KMS-11 (cell line): Measurements from ENCODE around the gene TCF23.

Experiments used
- H2AFZ ChIP-seq: fragments of 200-600 bp; sonication (generic); 2 replicates; pipeline ENCODE4 v1.6.1; 2016; ENCODE audit warnings: antibody characterized with exemption, mixed run types, low read depth
- H3K27ac ChIP-seq: fragments of 200-600 bp; sonication (generic); 2 replicates; pipeline ENCODE4 v1.6.1; 2016; ENCODE audit warnings: mild to moderate bottlenecking, mixed run types
- H3K27me3 ChIP-seq: fragments of 200-600 bp; sonication (generic); 2 replicates; pipeline ENCODE4 v1.6.1; 2017; ENCODE audit warnings: mild to moderate bottlenecking, low read depth, mixed run types, moderate library complexity; ENCODE audit not compliant: insufficient read depth
- H3K36me3 ChIP-seq: fragments of 200-600 bp; sonication (generic); 2 replicates; pipeline ENCODE4 v1.6.1; 2017; ENCODE audit warnings: mild to moderate bottlenecking, mixed run types; ENCODE audit not compliant: insufficient read depth
- H3K4me1 ChIP-seq: fragments of 200-600 bp; sonication (generic); 2 replicates; pipeline ENCODE4 v1.6.1; 2016; ENCODE audit warnings: mild to moderate bottlenecking, low read depth, mixed run types; ENCODE audit not compliant: poor library complexity, severe bottlenecking
- H3K4me2 ChIP-seq: fragments of 200-600 bp; sonication (generic); 2 replicates; pipeline ENCODE4 v1.7.0; 2016; ENCODE audit warnings: mild to moderate bottlenecking, mixed run types
- H3K4me3 ChIP-seq: fragments of 200-600 bp; sonication (generic); IDR thresholded peaks from 2 replicates; pipeline ENCODE4 v1.6.1; 2017; ENCODE audit warnings: low read depth, low read length, mixed read lengths; ENCODE audit not compliant: insufficient read depth
- H3K79me2 ChIP-seq: fragments of 200-600 bp; sonication (generic); 2 replicates; pipeline ENCODE4 v1.6.1; 2016; ENCODE audit warnings: low read depth, mixed run types; ENCODE audit not compliant: insufficient read depth
- H3K9ac ChIP-seq: fragments of 200-600 bp; sonication (generic); 2 replicates; pipeline ENCODE4 v1.6.1; 2016; ENCODE audit warnings: mild to moderate bottlenecking, mixed run types
- H4K20me1 ChIP-seq: fragments of 200-600 bp; sonication (generic); 2 replicates; pipeline ENCODE4 v1.6.1; 2016; ENCODE audit warnings: mild to moderate bottlenecking, mixed run types; ENCODE audit not compliant: insufficient read depth
- CTCF ChIP-seq: fragments of 200-600 bp; sonication (generic); conservative IDR thresholded peaks from 2 replicates; pipeline ENCODE4 v1.6.1; 2017; ENCODE audit warnings: low read depth, mild to moderate bottlenecking, antibody characterized with exemption, low read length, moderate library complexity, mixed read lengths

Gene TCF23

DNA sequence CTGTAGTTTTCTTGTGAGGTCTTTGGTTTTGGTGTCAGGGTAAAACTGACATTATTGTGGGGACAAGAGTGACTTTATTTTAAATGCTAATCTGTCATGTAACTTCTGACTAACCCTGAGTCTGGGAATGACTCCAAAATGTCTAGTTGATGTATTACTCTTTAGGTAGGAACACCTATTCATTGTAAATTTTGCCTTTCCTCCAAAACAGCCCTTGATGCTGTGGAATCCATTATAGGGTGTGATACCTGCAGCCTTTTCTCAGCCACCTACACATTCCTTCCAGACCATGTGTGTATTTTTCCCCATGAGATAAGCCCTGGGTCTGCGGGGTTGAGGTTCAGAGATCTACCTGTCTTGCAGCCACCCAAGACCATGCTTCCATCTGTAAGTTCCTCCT, 5.5 kb upstream of the TCF23 start:
- no peak for TF ChIP-seq CTCF

GRCh38 chr2:27145682-27146081, 3.1 kb upstream of the TCF23 start:
- no peak for TF ChIP-seq CTCF
- Histone ChIP-seq H3K4me1 (no peaks in the 10 kb centered on the region), H3K9ac (no peak overlapping the region), H2AFZ (no peak overlapping the region), H3K4me2 (no peak overlapping the region), H3K4me3 (no peak overlapping the region), H3K27me3 (no peaks in the 10 kb centered on the region), H3K36me3 (no peaks in the 10 kb centered on the region), H3K27ac (no peak overlapping the region), H4K20me1 (no peaks in the 10 kb centered on the region), H3K79me2 (no peaks in the 10 kb centered on the region)

More for the DNA sequence above, 5.5 kb upstream of the TCF23 start:
- H4K20me1 ChIP-seq = no peaks in the 10 kb centered on the region
- H3K9ac ChIP-seq = no peak overlapping the region
- H3K4me2 ChIP-seq = no peak overlapping the region
- no peaks in the 10 kb centered on the region for H3K4me1 ChIP-seq
- no peak overlapping the region for H3K27ac ChIP-seq
- no peak overlapping the region for H2AFZ ChIP-seq
- H3K36me3 ChIP-seq = no peaks in the 10 kb centered on the region
- no peaks in the 10 kb centered on the region for H3K27me3 ChIP-seq
- no peaks in the 10 kb centered on the region for H3K79me2 ChIP-seq
- H3K4me3 ChIP-seq = no peak overlapping the region

- Histone ChIP-seq H4K20me1 (no peaks in the 10 kb centered on the region), H3K27me3 (no peaks in the 10 kb centered on the region), H3K4me3 (no peak overlapping the region), H3K36me3 (no peaks in the 10 kb centered on the region), H3K27ac (no peak overlapping the region), H2AFZ (no peak overlapping the region; the same call in 1 of the 2 replicates), H3K4me1 (no peaks in the 10 kb centered on the region), H3K9ac (no peak overlapping the region), H3K4me2 (no peak overlapping the region), H3K79me2 (no peaks in the 10 kb centered on the region)
- TF ChIP-seq CTCF = no peak
These were observed 869 bp upstream of the TCF23 start for GRCh38 chr2:27147935-27148334.

- Histone ChIP-seq H3K4me1 (no peaks in the 10 kb centered on the region), H3K27ac (no peak overlapping the region), H3K4me2 (no peak overlapping the region), H2AFZ (no peak overlapping the region), H3K79me2 (no peaks in the 10 kb centered on the region), H3K4me3 (no peak overlapping the region), H3K9ac (no peak overlapping the region), H3K36me3 (no peaks in the 10 kb centered on the region), H3K27me3 (no peaks in the 10 kb centered on the region), H4K20me1 (no peaks in the 10 kb centered on the region)
- TF ChIP-seq CTCF = no peak
These were observed 984 bp downstream of the TCF23 start for GRCh38 chr2:27149570-27150405.
